HEK293T (cell line): ENCODE results near the gene RAB26.
"Not testable (repeated sequence)": the region's sequence is repeated elsewhere in the genome, so short reads cannot be mapped to it uniquely, and the experiment has no call there.

Source experiments
- CTCF ChIA-PET: fragments of 350-600 bp; formaldehyde crosslinking; extraction: SDS; loops from one replicate; lab custom pipeline; 2021; ENCODE audit warnings: antibody characterized with exemption, inconsistent platforms; lab: Yijun Ruan, JAX
- POLR2A ChIA-PET: fragments of 350-600 bp; formaldehyde crosslinking; extraction: SDS; loops from one replicate; lab custom pipeline; 2020; ENCODE audit warnings: antibody characterized with exemption, inconsistent platforms; lab: Yijun Ruan, JAX
- DNase-seq: peaks from one replicate; pipeline ENCODE4 v3.0.0; 2012; ENCODE audit warnings: mixed read lengths; ENCODE audit errors: extremely low spot score
- ARNT ChIP-seq: fragments of 450-650 bp; IDR thresholded peaks from 2 replicates; pipeline ENCODE4 v1.6.1; 2017; ENCODE audit warnings: mild to moderate bottlenecking
- BHLHE40 ChIP-seq: fragments of 450-650 bp; IDR thresholded peaks from 2 replicates; pipeline ENCODE4 v1.6.1; 2016; ENCODE audit warnings: mild to moderate bottlenecking, moderate library complexity, borderline replicate concordance
- CTBP1 ChIP-seq: fragments of 450-650 bp; IDR thresholded peaks from 2 replicates; pipeline ENCODE4 v1.6.1; 2016; ENCODE audit warnings: borderline replicate concordance
- ELF4 ChIP-seq: fragments of 450-650 bp; IDR thresholded peaks from 2 replicates; pipeline ENCODE4 v1.6.1; 2017; ENCODE audit warnings: antibody characterized with exemption
- FOXA1 ChIP-seq: fragments of 450-650 bp; IDR thresholded peaks from 2 replicates; pipeline ENCODE4 v1.6.1; 2016; ENCODE audit warnings: mild to moderate bottlenecking
- FOXK2 ChIP-seq: fragments of 450-650 bp; IDR thresholded peaks from 2 replicates; pipeline ENCODE4 v1.6.1; 2016; ENCODE audit warnings: mild to moderate bottlenecking
- FOXM1 ChIP-seq: fragments of 450-650 bp; IDR thresholded peaks from 2 replicates; pipeline ENCODE4 v1.6.1; 2017; ENCODE audit warnings: mild to moderate bottlenecking, borderline replicate concordance
- HDGF ChIP-seq: fragments of 450-650 bp; IDR thresholded peaks from 2 replicates; pipeline ENCODE4 v1.6.1; 2017; ENCODE audit warnings: antibody characterized with exemption, borderline replicate concordance
- L3MBTL2 ChIP-seq: fragments of 450-650 bp; conservative IDR thresholded peaks from 2 replicates; pipeline ENCODE4 v1.6.1; 2016; ENCODE audit warnings: mild to moderate bottlenecking
- LEF1 ChIP-seq: fragments of 450-650 bp; IDR thresholded peaks from 2 replicates; pipeline ENCODE4 v1.6.1; 2017; ENCODE audit warnings: mild to moderate bottlenecking, borderline replicate concordance
- NFRKB ChIP-seq: fragments of 450-650 bp; IDR thresholded peaks from 2 replicates; pipeline ENCODE4 v1.6.1; 2016; ENCODE audit warnings: mild to moderate bottlenecking, moderate library complexity
- PKNOX1 ChIP-seq: fragments of 450-650 bp; IDR thresholded peaks from 2 replicates; pipeline ENCODE4 v1.6.1; 2016
- SP1 ChIP-seq: fragments of 450-650 bp; IDR thresholded peaks from 2 replicates; pipeline ENCODE4 v1.6.1; 2017
- SUZ12 ChIP-seq: fragments of 450-650 bp; IDR thresholded peaks from 2 replicates; pipeline ENCODE4 v1.6.1; 2016; ENCODE audit warnings: mild to moderate bottlenecking
- TARDBP ChIP-seq: fragments of 450-650 bp; IDR thresholded peaks from 2 replicates; pipeline ENCODE4 v1.6.1; 2016
- ZNF384 ChIP-seq: fragments of 450-650 bp; IDR thresholded peaks from 2 replicates; pipeline ENCODE4 v1.6.1; 2016

The RAB26 gene

GRCh38 chr16:2135770-2136490 is 12.5 kb upstream of the RAB26 start, which contains the start of gene PKD1:
TSS of gene PKD1 (minus strand) at chr16:2135898. CDS start at chr16:2135689, 209 bp downstream.
- TF ChIP-seq HDGF = 0 out of 2 replicates have a peak, but pooled peaks have one; percentile 71
- peak; percentile 32; the same call in 1 of the 2 replicates for TF ChIP-seq L3MBTL2
- ChIA-PET POLR2A (interaction anchor here (0.6 to 1.1 kb wide), 4 partner anchors 10 to 88 kb away, joined by 3 read pairs; partner anchors contain the start of genes NTHL1 and TSC2), CTCF (interaction anchor here (0.5 to 1.5 kb wide), 2 partner anchors 10 to 15 kb away, joined by 5 to 7 read pairs; no protein-coding TSS in a partner anchor)
- DNase-seq = not testable (repeated sequence)

GRCh38 chr16:2142942-2143877 is 5.2 kb upstream of the RAB26 start:
- no peak for TF ChIP-seq ARNT
- TF ChIP-seq CTBP1 = no peak
- no peak for TF ChIP-seq TARDBP
- no peak for TF ChIP-seq LEF1
- no peak for TF ChIP-seq HDGF
- TF ChIP-seq ZNF384 = no peak
- TF ChIP-seq PKNOX1 = no peak
- TF ChIP-seq L3MBTL2 = no peak
- TF ChIP-seq SP1 = no peak
- no peak for TF ChIP-seq NFRKB
- no peak for TF ChIP-seq FOXA1
- no peak for TF ChIP-seq BHLHE40
- DNase-seq = no peak
- ChIA-PET POLR2A (interaction anchor here (0.7 to 1.8 kb wide), 3 partner anchors 10 to 52 kb away, joined by 3 to 6 read pairs (median 5); partner anchors contain the start of gene TRAF7), CTCF (no interaction called here)

- CTCF ChIA-PET = no interaction called here
- no peak for DNase-seq
- POLR2A ChIA-PET = interaction anchor here (0.7 to 1.8 kb wide), 3 partner anchors 9 to 53 kb away, joined by 3 to 6 read pairs (median 5); partner anchors contain the start of gene TRAF7
- TF ChIP-seq ZNF384 = no peak
- no peak for TF ChIP-seq BHLHE40
- no peak for TF ChIP-seq CTBP1
- TF ChIP-seq SUZ12 = no peak
- no peak for TF ChIP-seq NFRKB
- TF ChIP-seq FOXA1 = no peak
- no peak for TF ChIP-seq ARNT
- no peak for TF ChIP-seq ELF4
- no peak for TF ChIP-seq TARDBP
- TF ChIP-seq LEF1 = no peak
- no peak for TF ChIP-seq FOXK2
- no peak for TF ChIP-seq SP1
- TF ChIP-seq HDGF = no peak
- no peak for TF ChIP-seq FOXM1
- no peak for TF ChIP-seq PKNOX1
- TF ChIP-seq L3MBTL2 = no peak
Observed at GRCh38 chr16:2143878-2144485, 4.4 kb upstream of the RAB26 start.

GRCh38 chr16:2145843-2146242 is 2.6 kb upstream of the RAB26 start:
- DNase-seq = no peak
- TF ChIP-seq BHLHE40 (no peak), ELF4 (no peak), FOXA1 (no peak), FOXM1 (no peak), LEF1 (no peak), SUZ12 (no peak), PKNOX1 (no peak), SP1 (no peak)
- POLR2A ChIA-PET = interaction anchor here (0.6 to 2.8 kb wide), 4 partner anchors 9 to 181 kb away, joined by 3 to 40 read pairs (median 4); partner anchors contain the start of genes ECI1, PKD1, RPS2 and TRAF7
- CTCF ChIA-PET = interaction anchor here (0.6 to 1.9 kb wide), 6 partner anchors 10 to 130 kb away, joined by 3 to 9 read pairs (median 3); partner anchors contain the start of gene PKD1

- CTCF ChIA-PET = interaction anchor here (0.6 to 1.6 kb wide), 4 partner anchors 26 to 125 kb away, joined by 3 to 9 read pairs (median 3); no protein-coding TSS in a partner anchor
- TF ChIP-seq CTBP1 = no peak
- TF ChIP-seq BHLHE40 = no peak
- no peak for TF ChIP-seq L3MBTL2
- TF ChIP-seq FOXA1 = no peak
- no peak for TF ChIP-seq LEF1
- no peak for TF ChIP-seq FOXK2
- TF ChIP-seq PKNOX1 = no peak
- no peak for TF ChIP-seq FOXM1
- no peak for TF ChIP-seq ZNF384
- no peak for TF ChIP-seq NFRKB
- TF ChIP-seq ELF4 = no peak
- TF ChIP-seq ARNT = no peak
- no peak for TF ChIP-seq HDGF
- TF ChIP-seq TARDBP = no peak
- TF ChIP-seq SP1 = no peak
- no peak for TF ChIP-seq SUZ12
- POLR2A ChIA-PET = interaction anchor here (1.3 to 2.8 kb wide), 3 partner anchors 8 to 183 kb away, joined by 4 to 40 read pairs (median 7); partner anchors contain the start of genes NTHL1, RPS2, TRAF7 and TSC2
- no peak for DNase-seq
Observed at GRCh38 chr16:2147378-2147777, 1.0 kb upstream of the RAB26 start.
